GM18498 (cell line): ENCODE measurements around the gene MTM1.

Source experiments
- ATAC-seq: cut with Tn5 transposase; IDR thresholded peaks from one replicate; pipeline ENCODE4 v1.9.1; 2021; ENCODE audit warnings: mild to moderate bottlenecking, moderate library complexity; ENCODE audit not compliant: unreplicated experiment

Gene MTM1

GRCh38 chrX:150548251-150548650 lies 20.2 kb upstream of the MTM1 start:
- ATAC-seq = no peak

- no peak for ATAC-seq
Measured at GRCh38 chrX:150548684-150549083, 19.7 kb upstream of the MTM1 start.

- no peak for ATAC-seq
Measured at GRCh38 chrX:150551963-150552362, 16.5 kb upstream of the MTM1 start.

- no peak for ATAC-seq
Measured at GRCh38 chrX:150558424-150558823, 10.0 kb upstream of the MTM1 start.

- no peak for ATAC-seq
Measured at GRCh38 chrX:150564838-150565237, 3.6 kb upstream of the MTM1 start.

GRCh38 chrX:150565551-150565950 lies 2.9 kb upstream of the MTM1 start:
- no peak for ATAC-seq

GRCh38 chrX:150566734-150567182 lies 1.7 kb upstream of the MTM1 start:
- no peak for ATAC-seq

- ATAC-seq = no peak
Measured at GRCh38 chrX:150567645-150568319, 639 bp upstream of the MTM1 start.

- peak; percentile 30 for ATAC-seq
Measured at GRCh38 chrX:150569155-150569477, 695 bp downstream of the MTM1 start.

GRCh38 chrX:150570512-150570911 lies 2.1 kb downstream of the MTM1 start:
- peak; percentile 18 for ATAC-seq

- no peak for ATAC-seq
Measured at GRCh38 chrX:150572206-150572605, 3.8 kb downstream of the MTM1 start.

- ATAC-seq = no peak
Measured at GRCh38 chrX:150573106-150573505, 4.7 kb downstream of the MTM1 start.

- peak; percentile 40 for ATAC-seq
Measured at GRCh38 chrX:150573702-150574101, 5.3 kb downstream of the MTM1 start.

GRCh38 chrX:150574559-150575418 lies 6.4 kb downstream of the MTM1 start:
- peak; percentile 63 for ATAC-seq

GRCh38 chrX:150575419-150575814 lies 7.0 kb downstream of the MTM1 start:
- no peak for ATAC-seq

- ATAC-seq = no peak
Measured at GRCh38 chrX:150577174-150577573, 8.8 kb downstream of the MTM1 start.

- ATAC-seq = no peak
Measured at GRCh38 chrX:150581093-150581775, 12.8 kb downstream of the MTM1 start.

GRCh38 chrX:150582338-150582948 lies 14.0 kb downstream of the MTM1 start:
- ATAC-seq = no peak

- ATAC-seq = no peak
Measured at GRCh38 chrX:150587585-150588503, 19.4 kb downstream of the MTM1 start.

GRCh38 chrX:150594584-150594983 lies 26.2 kb downstream of the MTM1 start:
- no peak for ATAC-seq
